HepG2 (cell line): ENCODE data around the gene FSIP1. TPM values are rescaled to one million over a fixed set of nuclear protein-coding genes. Genes with fewer than 3 reads are reported as not detected.

Experiments used
- CBX5 ChIP-seq: sonication (generic); formaldehyde crosslinking; IDR thresholded peaks from 2 replicates; pipeline ENCODE4 v1.4.0; 2020; ENCODE audit warnings: missing genetic modification reagents, borderline replicate concordance
- ERF ChIP-seq: IDR thresholded peaks from 2 replicates; pipeline ENCODE4 v1.6.1; 2018; ENCODE audit warnings: missing biosample characterization, missing genetic modification reagents
- FOSL1 ChIP-seq: sonication (generic); formaldehyde crosslinking; IDR thresholded peaks from 2 replicates; pipeline ENCODE4 v1.9.0; 2021; ENCODE audit warnings: missing genetic modification reagents, borderline replicate concordance
- GLMP ChIP-seq: sonication (generic); formaldehyde crosslinking; IDR thresholded peaks from 2 replicates; pipeline ENCODE4 v1.9.0; 2021; ENCODE audit warnings: missing genetic modification reagents, mild to moderate bottlenecking, borderline replicate concordance
- MED1 ChIP-seq: sonication (generic); formaldehyde crosslinking; IDR thresholded peaks from 2 replicates; pipeline ENCODE4 v1.4.0; 2020; ENCODE audit warnings: missing genetic modification reagents
- MIER3 ChIP-seq: IDR thresholded peaks from 2 replicates; pipeline ENCODE4 v1.6.1; 2016; ENCODE audit warnings: missing compliant biosample characterization, borderline replicate concordance
- PATZ1 ChIP-seq: sonication (generic); formaldehyde crosslinking; IDR thresholded peaks from 2 replicates; pipeline ENCODE4 v1.4.0; 2020; ENCODE audit warnings: missing genetic modification reagents
- UBTF ChIP-seq: sonication (generic); formaldehyde crosslinking; IDR thresholded peaks from 2 replicates; pipeline ENCODE4 v1.4.0; 2020; ENCODE audit warnings: mild to moderate bottlenecking, missing genetic modification reagents
- ZBTB49 ChIP-seq: sonication (generic); formaldehyde crosslinking; IDR thresholded peaks from 2 replicates; pipeline ENCODE4 v1.4.0; 2020; ENCODE audit warnings: missing genetic modification reagents, borderline replicate concordance
- ZMAT5 ChIP-seq: sonication (generic); formaldehyde crosslinking; IDR thresholded peaks from 2 replicates; pipeline ENCODE4 v1.5.0; 2020; ENCODE audit warnings: mild to moderate bottlenecking, low read depth, missing genetic modification reagents, borderline replicate concordance
- polyA plus RNA-seq, 8 experiments: library from polyadenylated mRNA; depleted of rRNA in 3 of 8; stranded (reverse) in 7 of 8; unstranded in 1 of 8; fragments of >200 nt; fragmentation: Illumina TruSeq in 4 of 8; extraction: Trizol in 4 of 8; gene quantifications; 2 replicates each; pipeline versions ENCODE4 v1.2.1 to v1.2.3, GENCODE V29; 2011 to 2016; ENCODE audit warnings: low read depth in 4 of 8, missing spikeins in 1 of 8, mixed read lengths in 1 of 8; ENCODE audit not compliant: insufficient read depth in 1 of 8
- total RNA-seq, 5 experiments: library from RNA; depleted of rRNA; stranded (reverse); fragments of >200 nt; fragmentation: Illumina TruSeq; extraction: Trizol; gene quantifications; 2 replicates each; pipeline ENCODE4 v1.2.3, GENCODE V29; 2016; ENCODE audit warnings: low read depth in 1 of 5

FSIP1 gene
- total and polyA plus RNA-seq, 2 of the 13 experiments (the other 11 are each of a cell fraction or from before 2014, with no cell fraction given), result 0.18 TPM; not detected in 1

GRCh38 chr15:39645138-39645975 lies 137.3 kb downstream of the FSIP1 start (continued):
- TF ChIP-seq UBTF (peak; percentile 63), FOSL1 (CRISPR knock-in tag) (no peak), CBX5 (no peak), MIER3 (CRISPR knock-in tag) (no peak), GLMP (CRISPR knock-in tag) (no peak), ZMAT5 (CRISPR knock-in tag) (no peak), ZBTB49 (CRISPR knock-in tag) (no peak), PATZ1 (no peak), MED1 (CRISPR knock-in tag) (0 out of 2 replicates have a peak, but pooled peaks have one; percentile 16), ERF (CRISPR knock-in tag) (no peak)
- TF ChIP-seq, all 625 proteins: peak for 26
